GM18502 (cell line): ENCODE measurements around the gene LPP.

Experiments
- ATAC-seq: cut with Tn5 transposase; IDR thresholded peaks from one replicate; pipeline ENCODE4 v1.9.1; 2021; ENCODE audit warnings: mild to moderate bottlenecking; ENCODE audit not compliant: unreplicated experiment, poor library complexity

Gene LPP

GRCh38 chr3:188242436-188243123 lies 88.6 kb downstream of the LPP start:
- peak; percentile 58 for ATAC-seq

- no peak for ATAC-seq
Measured at GRCh38 chr3:188243124-188243795, 89.3 kb downstream of the LPP start.

GRCh38 chr3:188244395-188244861 lies 90.5 kb downstream of the LPP start:
- no peak for ATAC-seq

GRCh38 chr3:188246905-188247304 lies 92.9 kb downstream of the LPP start:
- ATAC-seq: no peak

GRCh38 chr3:188248036-188248561 lies 94.1 kb downstream of the LPP start:
- ATAC-seq: no peak

GRCh38 chr3:188253123-188253793 lies 99.3 kb downstream of the LPP start:
- ATAC-seq: no peak

GRCh38 chr3:188253800-188254452 lies 100.0 kb downstream of the LPP start:
- ATAC-seq: no peak

GRCh38 chr3:188254520-188255070 lies 100.6 kb downstream of the LPP start:
- no peak for ATAC-seq

GRCh38 chr3:188255190-188255589 lies 101.2 kb downstream of the LPP start:
- ATAC-seq: no peak

- no peak for ATAC-seq
Measured at GRCh38 chr3:188256758-188257157, 102.8 kb downstream of the LPP start.

GRCh38 chr3:188257384-188258026 lies 103.5 kb downstream of the LPP start:
- no peak for ATAC-seq

- no peak for ATAC-seq
Measured at GRCh38 chr3:188259191-188259590, 105.2 kb downstream of the LPP start.

GRCh38 chr3:188259596-188259995 lies 105.6 kb downstream of the LPP start:
- ATAC-seq: no peak

- no peak for ATAC-seq
Measured at GRCh38 chr3:188261011-188261410, 107.1 kb downstream of the LPP start.

- no peak for ATAC-seq
Measured at GRCh38 chr3:188262488-188262887, 108.5 kb downstream of the LPP start.

- ATAC-seq: no peak
Measured at GRCh38 chr3:188262913-188263683, 109.1 kb downstream of the LPP start.

GRCh38 chr3:188264226-188265207 lies 110.6 kb downstream of the LPP start:
- no peak for ATAC-seq
